ENCODE measurements around the gene CFAP119. TPM values are rescaled to one million over a fixed set of nuclear protein-coding genes. Genes with fewer than 3 reads are reported as not detected.

Gene CFAP119
- total and polyA plus RNA-seq, 2 of the 8 experiments (the other 6 are each of a cell fraction or from before 2014, with no cell fraction given), result 5.6 to 6.0 TPM

DNA sequence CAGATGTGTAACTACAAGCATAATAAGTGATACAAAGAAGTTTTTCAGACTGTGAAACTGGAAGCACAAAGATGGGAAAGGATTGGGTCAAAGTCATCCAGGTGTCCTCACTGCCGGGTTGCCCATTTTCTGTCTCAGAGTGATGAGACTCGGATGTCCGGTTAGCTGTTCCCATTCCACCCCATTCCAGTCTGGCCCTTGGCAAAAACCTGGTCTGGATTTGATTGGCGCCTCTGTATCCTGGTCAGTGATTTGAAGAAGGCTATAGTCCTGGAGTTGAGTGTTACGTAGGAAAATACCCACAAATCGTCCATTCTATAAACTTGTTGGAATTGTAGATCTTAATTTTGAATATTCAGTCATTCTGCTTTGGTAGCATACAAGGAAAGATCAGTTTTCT lies 33.5 kb downstream of the CFAP119 start (continued):
- TF ChIP-seq, protein P1, sequence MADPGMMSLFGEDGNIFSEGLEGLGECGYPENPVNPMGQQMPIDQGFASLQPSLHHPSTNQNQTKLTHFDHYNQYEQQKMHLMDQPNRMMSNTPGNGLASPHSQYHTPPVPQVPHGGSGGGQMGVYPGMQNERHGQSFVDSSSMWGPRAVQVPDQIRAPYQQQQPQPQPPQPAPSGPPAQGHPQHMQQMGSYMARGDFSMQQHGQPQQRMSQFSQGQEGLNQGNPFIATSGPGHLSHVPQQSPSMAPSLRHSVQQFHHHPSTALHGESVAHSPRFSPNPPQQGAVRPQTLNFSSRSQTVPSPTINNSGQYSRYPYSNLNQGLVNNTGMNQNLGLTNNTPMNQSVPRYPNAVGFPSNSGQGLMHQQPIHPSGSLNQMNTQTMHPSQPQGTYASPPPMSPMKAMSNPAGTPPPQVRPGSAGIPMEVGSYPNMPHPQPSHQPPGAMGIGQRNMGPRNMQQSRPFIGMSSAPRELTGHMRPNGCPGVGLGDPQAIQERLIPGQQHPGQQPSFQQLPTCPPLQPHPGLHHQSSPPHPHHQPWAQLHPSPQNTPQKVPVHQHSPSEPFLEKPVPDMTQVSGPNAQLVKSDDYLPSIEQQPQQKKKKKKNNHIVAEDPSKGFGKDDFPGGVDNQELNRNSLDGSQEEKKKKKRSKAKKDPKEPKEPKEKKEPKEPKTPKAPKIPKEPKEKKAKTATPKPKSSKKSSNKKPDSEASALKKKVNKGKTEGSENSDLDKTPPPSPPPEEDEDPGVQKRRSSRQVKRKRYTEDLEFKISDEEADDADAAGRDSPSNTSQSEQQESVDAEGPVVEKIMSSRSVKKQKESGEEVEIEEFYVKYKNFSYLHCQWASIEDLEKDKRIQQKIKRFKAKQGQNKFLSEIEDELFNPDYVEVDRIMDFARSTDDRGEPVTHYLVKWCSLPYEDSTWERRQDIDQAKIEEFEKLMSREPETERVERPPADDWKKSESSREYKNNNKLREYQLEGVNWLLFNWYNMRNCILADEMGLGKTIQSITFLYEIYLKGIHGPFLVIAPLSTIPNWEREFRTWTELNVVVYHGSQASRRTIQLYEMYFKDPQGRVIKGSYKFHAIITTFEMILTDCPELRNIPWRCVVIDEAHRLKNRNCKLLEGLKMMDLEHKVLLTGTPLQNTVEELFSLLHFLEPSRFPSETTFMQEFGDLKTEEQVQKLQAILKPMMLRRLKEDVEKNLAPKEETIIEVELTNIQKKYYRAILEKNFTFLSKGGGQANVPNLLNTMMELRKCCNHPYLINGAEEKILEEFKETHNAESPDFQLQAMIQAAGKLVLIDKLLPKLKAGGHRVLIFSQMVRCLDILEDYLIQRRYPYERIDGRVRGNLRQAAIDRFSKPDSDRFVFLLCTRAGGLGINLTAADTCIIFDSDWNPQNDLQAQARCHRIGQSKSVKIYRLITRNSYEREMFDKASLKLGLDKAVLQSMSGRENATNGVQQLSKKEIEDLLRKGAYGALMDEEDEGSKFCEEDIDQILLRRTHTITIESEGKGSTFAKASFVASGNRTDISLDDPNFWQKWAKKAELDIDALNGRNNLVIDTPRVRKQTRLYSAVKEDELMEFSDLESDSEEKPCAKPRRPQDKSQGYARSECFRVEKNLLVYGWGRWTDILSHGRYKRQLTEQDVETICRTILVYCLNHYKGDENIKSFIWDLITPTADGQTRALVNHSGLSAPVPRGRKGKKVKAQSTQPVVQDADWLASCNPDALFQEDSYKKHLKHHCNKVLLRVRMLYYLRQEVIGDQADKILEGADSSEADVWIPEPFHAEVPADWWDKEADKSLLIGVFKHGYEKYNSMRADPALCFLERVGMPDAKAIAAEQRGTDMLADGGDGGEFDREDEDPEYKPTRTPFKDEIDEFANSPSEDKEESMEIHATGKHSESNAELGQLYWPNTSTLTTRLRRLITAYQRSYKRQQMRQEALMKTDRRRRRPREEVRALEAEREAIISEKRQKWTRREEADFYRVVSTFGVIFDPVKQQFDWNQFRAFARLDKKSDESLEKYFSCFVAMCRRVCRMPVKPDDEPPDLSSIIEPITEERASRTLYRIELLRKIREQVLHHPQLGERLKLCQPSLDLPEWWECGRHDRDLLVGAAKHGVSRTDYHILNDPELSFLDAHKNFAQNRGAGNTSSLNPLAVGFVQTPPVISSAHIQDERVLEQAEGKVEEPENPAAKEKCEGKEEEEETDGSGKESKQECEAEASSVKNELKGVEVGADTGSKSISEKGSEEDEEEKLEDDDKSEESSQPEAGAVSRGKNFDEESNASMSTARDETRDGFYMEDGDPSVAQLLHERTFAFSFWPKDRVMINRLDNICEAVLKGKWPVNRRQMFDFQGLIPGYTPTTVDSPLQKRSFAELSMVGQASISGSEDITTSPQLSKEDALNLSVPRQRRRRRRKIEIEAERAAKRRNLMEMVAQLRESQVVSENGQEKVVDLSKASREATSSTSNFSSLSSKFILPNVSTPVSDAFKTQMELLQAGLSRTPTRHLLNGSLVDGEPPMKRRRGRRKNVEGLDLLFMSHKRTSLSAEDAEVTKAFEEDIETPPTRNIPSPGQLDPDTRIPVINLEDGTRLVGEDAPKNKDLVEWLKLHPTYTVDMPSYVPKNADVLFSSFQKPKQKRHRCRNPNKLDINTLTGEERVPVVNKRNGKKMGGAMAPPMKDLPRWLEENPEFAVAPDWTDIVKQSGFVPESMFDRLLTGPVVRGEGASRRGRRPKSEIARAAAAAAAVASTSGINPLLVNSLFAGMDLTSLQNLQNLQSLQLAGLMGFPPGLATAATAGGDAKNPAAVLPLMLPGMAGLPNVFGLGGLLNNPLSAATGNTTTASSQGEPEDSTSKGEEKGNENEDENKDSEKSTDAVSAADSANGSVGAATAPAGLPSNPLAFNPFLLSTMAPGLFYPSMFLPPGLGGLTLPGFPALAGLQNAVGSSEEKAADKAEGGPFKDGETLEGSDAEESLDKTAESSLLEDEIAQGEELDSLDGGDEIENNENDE (IDR thresholded peaks at IDR 0.05; ENCODE audit: insufficient replicate concordance, low read length), result no peak
- no peak for TF ChIP-seq RBBP5 (IDR thresholded peaks at IDR 0.05; ENCODE audit: borderline replicate concordance, low read depth, low read length)
- no peak for TF ChIP-seq JUN (IDR thresholded peaks at IDR 0.05; ENCODE audit: low read depth, low read length)
- no peak for TF ChIP-seq CTBP2 (IDR thresholded peaks at IDR 0.05; ENCODE audit: borderline replicate concordance, insufficient read depth, insufficient read length, low read length)
- no peak for TF ChIP-seq SP1 (IDR thresholded peaks at IDR 0.05; ENCODE audit: low read depth, low read length)
- no peak for TF ChIP-seq HDAC2 (IDR thresholded peaks at IDR 0.05; ENCODE audit: borderline replicate concordance in 1 of 2, low read depth in 2 of 2, low read length in 2 of 2)
- no peak for TF ChIP-seq POU5F1 (IDR thresholded peaks at IDR 0.05; ENCODE audit: low read depth, low read length)
- no peak for TF ChIP-seq BRCA1 (IDR thresholded peaks at IDR 0.05; ENCODE audit: low read depth, low read length)
- no peak for TF ChIP-seq SUZ12 (IDR thresholded peaks at IDR 0.05; ENCODE audit: low read length)
- TF ChIP-seq BACH1 (IDR thresholded peaks at IDR 0.05; ENCODE audit: low read length), result no peak
- TF ChIP-seq TEAD4 (IDR thresholded peaks at IDR 0.05; ENCODE audit: low read depth, low read length), result no peak

All from H1 (cell line).